Chondrocyte (in vitro differentiated cells): ENCODE data around the gene LRRC23. TPM values are rescaled to one million over a fixed set of nuclear protein-coding genes. Genes with fewer than 3 reads are reported as not detected.

Experiments used
- DNase-seq: peaks from one replicate; pipeline ENCODE4 v3.0.0; 2021; ENCODE audit warnings: mixed read lengths, low spot score
- H3K27ac Mint-ChIP-seq: one replicate; pipeline ENCODE4 v1.8.0; 2021; ENCODE audit warnings: mild to moderate bottlenecking, moderate library complexity, mixed read lengths; ENCODE audit not compliant: unreplicated experiment
- H3K27me3 Mint-ChIP-seq: 2 replicates; pipeline ENCODE4 v1.8.0; 2021; ENCODE audit warnings: low read depth, mixed read lengths
- H3K36me3 Mint-ChIP-seq: 2 replicates; pipeline ENCODE4 v1.8.0; 2021; ENCODE audit warnings: low read depth, mixed read lengths
- H3K4me1 Mint-ChIP-seq: 2 replicates; pipeline ENCODE4 v1.8.0; 2021; ENCODE audit warnings: low read depth, mild to moderate bottlenecking, mixed read lengths
- H3K4me3 Mint-ChIP-seq: one replicate; pipeline ENCODE4 v1.8.0; 2021; ENCODE audit warnings: mild to moderate bottlenecking, moderate library complexity, mixed read lengths; ENCODE audit not compliant: unreplicated experiment
- H3K9me3 Mint-ChIP-seq: 2 replicates; pipeline ENCODE4 v1.8.0; 2021; ENCODE audit warnings: low read depth, mixed read lengths
- CTCF ChIP-seq: fragments of 200-600 bp; sonication (generic); IDR thresholded peaks from 2 replicates; pipeline ENCODE4 v1.5.0; 2021; ENCODE audit warnings: antibody characterized with exemption, mild to moderate bottlenecking, moderate library complexity
- total RNA-seq: library from RNA; stranded (reverse); gene quantifications from 3 replicates; pipeline ENCODE4 v1.2.1, GENCODE V29; 2021

The LRRC23 gene
- total RNA-seq, 1 donor from 2014 or later = 6.3 TPM

DNA sequence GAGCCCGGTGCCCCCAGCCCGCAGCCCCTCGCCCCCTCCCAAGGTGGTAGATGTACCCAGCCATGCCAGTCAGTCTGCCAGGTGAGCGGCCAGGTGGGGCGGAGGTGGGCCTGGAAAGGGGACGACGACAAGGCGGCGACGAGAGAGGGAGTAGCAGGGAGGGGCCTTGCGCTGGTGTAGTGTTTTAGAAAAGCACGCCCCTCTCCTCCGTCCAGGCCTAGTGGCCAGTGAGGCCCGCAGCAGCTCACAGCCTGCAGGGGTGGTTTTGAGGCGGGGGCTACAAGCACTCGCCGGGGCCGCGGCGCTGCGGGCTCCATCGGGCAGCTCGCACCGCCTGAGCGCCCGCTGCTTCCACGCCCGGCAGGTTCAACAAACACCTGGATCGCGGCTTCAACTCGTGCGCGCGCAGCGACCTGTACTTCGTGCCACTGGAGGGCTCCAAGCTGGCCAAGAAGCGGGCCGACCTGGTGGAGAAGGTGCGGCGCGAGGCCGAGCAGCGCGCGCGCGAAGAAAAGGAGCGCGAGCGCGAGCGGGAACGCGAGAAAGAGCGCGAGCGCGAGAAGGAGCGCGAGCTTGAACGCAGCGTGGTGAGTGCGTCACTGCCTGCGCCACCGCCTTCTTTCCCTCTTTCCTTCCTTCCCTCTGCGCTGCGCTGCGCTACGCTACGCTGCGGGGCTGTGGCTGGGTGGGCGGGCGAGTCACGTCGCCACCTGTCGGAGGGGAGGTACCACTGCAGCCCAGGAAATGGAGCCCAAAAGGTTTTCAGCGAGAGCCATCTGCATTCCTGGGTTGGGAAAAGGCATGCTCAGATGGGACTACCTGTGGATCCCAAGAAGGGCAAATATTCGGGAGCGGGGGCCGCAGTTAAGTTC is 33.1 kb downstream of the LRRC23 start:
- Mint-ChIP-seq H3K36me3 (peaks cover 30% of the 10 kb centered on the region), H3K4me3 (peak overlapping the region; percentile 72), H3K27me3 (no peaks in the 10 kb centered on the region), H3K9me3 (no peaks in the 10 kb centered on the region), H3K4me1 (peaks cover 58% of the 10 kb centered on the region), H3K27ac (peak overlapping the region; percentile 78)
- peak; percentile 92 for TF ChIP-seq CTCF
- no peak for DNase-seq

- Mint-ChIP-seq H3K4me1 (peaks cover 58% of the 10 kb centered on the region), H3K36me3 (peaks cover 30% of the 10 kb centered on the region), H3K9me3 (no peaks in the 10 kb centered on the region), H3K27me3 (no peaks in the 10 kb centered on the region), H3K4me3 (peak overlapping the region; percentile 72), H3K27ac (peak overlapping the region; percentile 81)
- TF ChIP-seq CTCF = no peak
- DNase-seq = no peak
Measured at GRCh38 chr12:6938353-6939190, 34.0 kb downstream of the LRRC23 start.

- DNase-seq = no peak
- Mint-ChIP-seq H3K27ac (peak overlapping the region; percentile 81), H3K4me3 (no peak overlapping the region), H3K36me3 (peaks cover 27% of the 10 kb centered on the region), H3K27me3 (no peaks in the 10 kb centered on the region), H3K9me3 (no peaks in the 10 kb centered on the region), H3K4me1 (peaks cover 55% of the 10 kb centered on the region)
- no peak for TF ChIP-seq CTCF
Measured at GRCh38 chr12:6939191-6939540, 34.5 kb downstream of the LRRC23 start.

DNA sequence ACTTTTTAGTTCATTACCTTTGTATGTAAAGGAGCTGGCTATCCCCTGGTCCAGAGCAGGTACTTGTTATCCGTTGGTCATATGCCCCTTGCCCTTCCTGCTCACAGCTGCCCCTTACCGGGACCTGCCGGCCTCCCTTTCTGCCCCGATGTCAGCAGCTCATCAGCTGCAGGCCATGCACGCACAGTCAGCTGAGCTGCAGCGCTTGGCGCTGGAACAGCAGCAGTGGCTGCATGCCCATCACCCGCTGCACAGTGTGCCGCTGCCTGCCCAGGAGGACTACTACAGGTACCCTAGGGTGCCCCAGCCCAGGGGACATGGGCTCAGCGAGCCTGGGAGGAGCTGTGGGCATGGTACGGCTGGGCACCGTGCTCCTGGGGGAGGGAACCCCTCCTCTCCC is 36.6 kb downstream of the LRRC23 start:
- TF ChIP-seq CTCF = no peak
- Mint-ChIP-seq H3K9me3 (no peaks in the 10 kb centered on the region), H3K4me3 (no peak overlapping the region), H3K4me1 (peaks cover 53% of the 10 kb centered on the region), H3K36me3 (peaks cover 14% of the 10 kb centered on the region), H3K27ac (peak overlapping the region; percentile 49), H3K27me3 (no peaks in the 10 kb centered on the region)
- no peak for DNase-seq

- Mint-ChIP-seq H3K27me3 (no peaks in the 10 kb centered on the region), H3K36me3 (peaks cover 11% of the 10 kb centered on the region), H3K27ac (no peak overlapping the region), H3K4me3 (no peak overlapping the region), H3K4me1 (peaks cover 49% of the 10 kb centered on the region), H3K9me3 (no peaks in the 10 kb centered on the region)
- no peak for TF ChIP-seq CTCF
- no peak for DNase-seq
Measured at GRCh38 chr12:6941782-6942181, 37.2 kb downstream of the LRRC23 start.
